ENCODE results near the gene FASTKD2. TPM values are rescaled to one million over a fixed set of nuclear protein-coding genes. Genes with fewer than 3 reads are reported as not detected.
"Not testable (repeated sequence)": the region's sequence is repeated elsewhere in the genome, so short reads cannot be mapped to it uniquely, and the experiment has no call there.

The FASTKD2 gene
- polyA plus RNA-seq, 1 donor, result 46.8 TPM

DNA sequence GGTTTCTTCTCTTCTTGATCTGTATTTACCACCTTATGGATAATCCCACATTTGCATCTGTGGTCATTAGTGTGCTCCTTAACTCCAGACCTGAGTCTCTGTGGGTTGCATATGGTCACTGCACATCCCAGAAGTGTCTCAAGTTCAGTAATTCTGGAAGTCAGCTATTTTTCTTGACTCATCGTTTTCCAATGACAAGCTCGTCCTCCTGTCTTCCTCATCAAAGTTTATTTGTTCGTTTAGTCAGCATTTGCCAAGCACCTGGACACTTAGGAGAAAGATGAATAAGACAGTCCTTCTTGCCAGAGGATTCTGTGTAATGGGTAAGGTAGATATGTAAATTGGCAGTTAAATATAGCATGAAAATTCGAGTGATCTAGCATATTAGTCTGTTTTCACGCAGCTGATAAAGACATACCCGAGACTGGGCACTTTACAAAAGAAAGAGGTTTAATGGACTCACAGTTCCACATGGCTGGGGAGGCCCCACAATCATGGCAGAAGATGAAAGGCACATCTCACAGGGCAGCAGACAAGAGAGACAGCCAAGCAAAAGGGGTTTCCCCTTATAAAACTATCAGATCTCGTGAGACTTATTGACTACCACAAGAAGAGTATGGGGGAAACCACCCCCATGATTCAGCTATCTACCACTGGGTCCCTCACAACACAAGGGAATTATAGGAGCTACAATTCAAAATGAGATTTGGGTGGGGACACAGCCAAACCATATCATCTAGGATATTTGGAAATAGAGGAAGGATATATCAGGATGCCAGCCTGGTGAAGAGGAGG lies 19.4 kb downstream of the FASTKD2 start:
- DNase-seq, result no peak

DNA sequence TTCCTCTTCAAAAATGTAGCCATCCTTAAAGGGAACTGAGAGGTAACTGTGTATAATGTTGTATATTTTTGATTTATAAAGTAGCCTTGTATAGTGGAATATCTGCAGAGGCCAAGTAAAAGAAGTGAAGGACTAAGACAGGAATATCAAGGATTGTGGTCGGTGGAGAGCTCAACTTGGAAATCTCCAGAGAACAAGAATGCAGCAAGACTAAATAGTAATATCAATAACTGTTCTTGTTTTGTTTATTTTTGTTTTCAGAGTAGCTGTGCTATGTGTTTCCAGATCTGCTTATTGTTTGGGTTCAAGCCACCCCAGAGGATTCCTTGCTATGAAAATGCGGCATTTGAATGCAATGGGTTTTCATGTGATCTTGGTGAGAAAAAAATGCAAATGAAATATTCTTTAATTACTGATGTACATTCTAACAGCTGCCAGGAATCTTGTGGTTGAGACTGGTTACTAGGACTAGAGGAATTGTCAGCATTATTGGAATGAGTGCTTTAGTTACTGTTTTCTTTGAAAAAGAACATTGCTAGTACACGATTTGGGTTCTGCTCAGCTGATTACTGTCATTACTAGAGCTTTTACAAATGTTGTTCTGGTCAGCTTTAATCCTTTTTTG lies 25.0 kb downstream of the FASTKD2 start:
- DNase-seq, result no peak

DNA sequence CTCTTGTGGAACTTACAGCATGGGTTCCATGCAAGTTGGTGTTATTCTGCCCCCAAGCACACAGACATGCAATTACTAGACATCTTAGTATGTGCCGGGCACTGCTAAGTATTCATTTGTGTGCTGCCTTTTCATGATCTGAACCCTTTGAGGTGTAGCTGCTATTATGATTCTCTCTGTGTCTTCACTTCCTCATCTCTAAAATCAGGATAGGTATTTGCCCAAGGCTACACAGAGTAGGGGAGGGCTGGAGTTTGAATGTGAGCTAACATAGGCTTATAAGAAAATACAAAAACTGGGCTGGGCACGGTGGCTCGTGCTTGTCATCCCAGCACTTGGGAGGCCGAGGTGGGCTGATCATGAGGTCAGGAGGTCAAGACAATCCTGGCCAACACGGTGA lies 27.2 kb downstream of the FASTKD2 start:
- DNase-seq, result no peak

GRCh38 chr2:206797376-206797775 lies 32.0 kb downstream of the FASTKD2 start:
- no peak for DNase-seq

- DNase-seq, result no peak
Observed at GRCh38 chr2:206798000-206798399, 32.6 kb downstream of the FASTKD2 start.

DNA sequence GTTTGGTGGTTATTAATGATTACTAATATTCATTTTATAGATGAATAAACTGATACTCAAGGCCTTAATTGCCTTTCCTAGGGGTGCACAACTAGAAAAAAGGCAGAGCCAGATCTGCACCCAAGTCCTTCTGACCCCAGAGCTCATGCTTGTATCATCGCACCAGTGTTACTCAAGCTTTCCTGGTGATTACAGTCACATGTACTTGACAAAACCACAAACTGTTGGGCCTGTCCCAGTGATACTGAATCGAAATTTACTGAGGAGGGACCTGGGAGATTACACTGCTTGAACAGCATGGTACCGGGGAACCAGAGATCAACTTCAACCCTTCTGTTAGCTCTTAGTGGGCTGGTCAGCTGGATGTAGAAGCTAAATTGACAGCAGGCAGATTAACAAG lies 33.7 kb downstream of the FASTKD2 start:
- DNase-seq, result no peak

DNA sequence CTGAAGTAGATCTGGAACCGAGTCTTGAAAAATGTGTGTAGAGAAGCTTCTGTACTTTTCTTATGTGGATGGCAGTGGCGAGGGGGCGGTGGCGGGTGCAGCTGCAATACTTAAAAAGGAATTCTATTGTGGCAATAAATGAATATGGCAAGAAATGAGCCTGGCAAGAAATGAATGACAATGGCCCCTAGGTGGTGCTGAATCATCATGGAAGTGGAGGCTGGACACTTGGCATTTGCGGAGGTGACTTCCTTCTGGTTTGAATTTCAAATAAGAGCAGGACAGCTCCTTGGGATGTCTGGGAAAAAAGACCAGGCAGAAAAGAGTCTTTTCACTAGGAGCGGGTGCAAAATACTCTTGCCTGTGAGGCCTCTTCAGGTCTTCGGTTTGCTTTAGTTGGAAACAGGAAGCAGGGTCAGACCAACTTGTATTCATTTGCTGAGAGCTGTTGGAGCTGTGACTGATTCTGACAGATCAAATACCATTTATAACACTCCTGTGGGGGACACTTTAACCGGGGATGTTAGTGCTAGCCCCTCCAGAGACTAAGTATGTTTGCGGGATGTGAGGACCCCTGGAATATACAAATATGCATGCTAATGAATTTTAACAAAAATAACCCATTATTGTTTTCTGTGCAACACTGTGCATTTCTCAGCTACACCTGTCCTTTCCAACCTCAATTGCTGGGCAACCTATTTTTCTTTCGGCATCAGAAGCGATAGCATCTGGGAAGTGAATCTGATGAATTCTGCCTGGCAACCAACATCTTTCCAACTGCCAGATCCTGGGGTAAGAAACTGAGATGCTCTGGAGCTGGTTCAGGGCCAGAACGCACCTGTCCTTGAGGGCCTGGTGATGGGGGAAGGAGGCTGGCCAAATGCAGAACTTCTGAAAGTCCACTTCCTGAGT lies 35.4 kb downstream of the FASTKD2 start:
- DNase-seq, result peak; percentile 77

- DNase-seq, result no peak
Observed at GRCh38 chr2:206801418-206802189, 36.2 kb downstream of the FASTKD2 start.

GRCh38 chr2:206802654-206803514 lies 37.5 kb downstream of the FASTKD2 start:
- no peak for DNase-seq

DNA sequence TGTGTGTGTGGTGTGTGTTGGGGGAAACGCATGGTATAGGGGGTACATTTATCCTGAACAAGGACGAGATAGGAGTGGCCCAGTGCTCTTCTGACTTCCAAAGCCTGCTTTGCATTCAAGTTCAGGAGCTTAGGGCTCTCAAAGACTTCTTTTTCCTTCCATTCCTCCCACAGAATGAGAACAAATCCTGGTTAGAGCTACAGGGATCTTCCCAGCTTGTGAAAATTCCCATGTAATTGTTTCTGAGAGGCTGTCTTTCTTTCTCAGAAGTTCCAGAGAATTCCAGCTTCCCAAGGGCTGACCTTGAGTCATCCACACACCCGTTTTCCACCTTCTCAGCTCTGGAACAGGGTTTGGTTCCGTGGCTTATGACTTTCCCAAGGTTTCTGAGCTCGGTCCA lies 38.9 kb downstream of the FASTKD2 start:
- DNase-seq, result no peak

DNA sequence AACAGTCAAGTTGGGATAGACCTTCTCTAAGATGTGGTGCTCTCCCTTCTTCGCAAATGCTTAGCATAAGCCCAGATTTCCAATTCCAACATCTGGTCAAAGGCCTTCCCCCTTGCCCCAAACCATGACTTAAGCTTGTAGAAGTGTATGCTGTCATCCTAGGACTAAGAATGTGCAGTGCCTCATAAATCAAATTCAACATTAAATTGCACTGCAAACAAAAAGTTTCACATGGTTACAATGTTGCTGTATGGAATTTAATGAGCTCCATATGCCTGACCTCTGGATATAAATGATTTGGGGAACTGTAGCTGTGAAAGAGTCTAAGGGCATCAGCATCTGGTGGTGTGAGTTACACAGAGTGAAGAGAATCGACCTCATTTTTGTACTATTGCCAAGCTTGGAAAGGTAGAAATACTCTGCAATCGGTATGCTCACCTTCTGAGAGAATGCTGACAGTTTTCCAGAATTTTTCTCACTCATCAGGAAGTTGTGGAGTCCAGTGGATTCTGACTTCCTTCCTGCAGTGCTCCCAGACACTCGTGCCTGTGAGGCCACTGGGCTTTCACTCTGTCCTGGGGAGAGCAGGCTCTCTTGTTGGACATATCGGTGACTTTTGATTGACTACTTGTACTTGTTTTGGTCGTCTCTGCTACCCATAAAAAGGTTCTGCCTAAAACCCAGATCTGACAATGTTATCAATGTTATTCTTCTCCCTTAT lies 40.6 kb downstream of the FASTKD2 start:
- DNase-seq, result peak; percentile 13

DNA sequence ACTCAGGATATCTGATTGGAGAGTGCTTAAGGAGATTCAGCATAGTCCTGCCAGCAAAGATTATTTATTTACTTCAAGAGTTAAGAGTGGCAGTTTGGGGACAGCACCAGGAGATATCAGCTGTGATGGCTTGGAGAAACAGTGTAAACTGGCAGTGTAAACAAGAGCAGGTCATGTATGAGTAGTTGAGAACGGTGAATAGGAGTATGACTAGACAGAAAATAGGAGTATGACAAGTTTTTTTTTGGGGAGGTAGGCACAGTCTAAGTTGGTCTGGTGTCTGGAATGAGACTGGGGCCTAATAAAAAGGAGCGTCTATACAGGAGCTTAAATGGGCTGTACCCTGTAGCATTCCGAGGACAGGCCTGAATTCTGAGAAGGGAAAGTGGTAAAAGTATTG lies 42.2 kb downstream of the FASTKD2 start:
- not testable (repeated sequence) for DNase-seq

GRCh38 chr2:206812471-206812870 lies 47.1 kb downstream of the FASTKD2 start:
- not testable (repeated sequence) for DNase-seq

DNA sequence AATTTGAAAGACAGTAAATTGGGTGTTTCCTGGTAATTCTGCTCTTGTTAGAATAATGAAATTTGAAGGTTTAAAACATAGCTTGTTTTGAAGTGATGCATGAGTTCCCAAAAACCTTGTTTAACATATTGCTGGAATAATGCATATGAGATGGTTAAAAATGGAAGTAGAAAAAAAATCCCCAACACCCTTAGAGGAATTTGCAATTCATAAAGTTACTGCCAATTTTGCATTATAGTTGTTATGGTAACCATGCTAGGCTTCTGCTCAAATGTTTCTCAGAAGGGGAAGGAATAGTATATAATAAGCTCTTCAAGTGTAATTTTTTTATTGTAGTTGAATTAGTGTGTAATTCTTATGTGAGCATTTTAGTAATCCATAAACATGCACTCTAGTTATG lies 49.1 kb downstream of the FASTKD2 start:
- DNase-seq, result no peak

DNA sequence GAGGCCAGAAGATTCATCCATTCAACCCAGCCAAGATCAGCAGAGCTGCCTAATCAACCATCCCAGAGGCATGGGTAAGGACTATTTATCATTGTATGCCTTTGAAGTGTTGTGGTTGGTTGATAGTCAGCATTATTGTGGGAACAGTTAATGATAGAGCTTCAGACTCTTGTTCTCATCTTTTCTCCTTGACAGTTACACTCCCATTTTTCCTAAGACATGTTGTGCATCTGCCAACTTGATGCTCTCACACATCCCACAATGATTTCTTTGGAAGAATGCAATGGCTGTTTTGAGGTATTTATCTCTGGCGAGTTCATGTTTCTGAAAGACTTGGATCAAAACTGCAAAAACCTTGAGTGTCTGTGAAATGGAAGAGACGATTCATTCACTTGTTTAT lies 55.4 kb downstream of the FASTKD2 start:
- no peak for DNase-seq

GRCh38 chr2:206823178-206823577 lies 57.8 kb downstream of the FASTKD2 start:
- DNase-seq, result no peak

DNA sequence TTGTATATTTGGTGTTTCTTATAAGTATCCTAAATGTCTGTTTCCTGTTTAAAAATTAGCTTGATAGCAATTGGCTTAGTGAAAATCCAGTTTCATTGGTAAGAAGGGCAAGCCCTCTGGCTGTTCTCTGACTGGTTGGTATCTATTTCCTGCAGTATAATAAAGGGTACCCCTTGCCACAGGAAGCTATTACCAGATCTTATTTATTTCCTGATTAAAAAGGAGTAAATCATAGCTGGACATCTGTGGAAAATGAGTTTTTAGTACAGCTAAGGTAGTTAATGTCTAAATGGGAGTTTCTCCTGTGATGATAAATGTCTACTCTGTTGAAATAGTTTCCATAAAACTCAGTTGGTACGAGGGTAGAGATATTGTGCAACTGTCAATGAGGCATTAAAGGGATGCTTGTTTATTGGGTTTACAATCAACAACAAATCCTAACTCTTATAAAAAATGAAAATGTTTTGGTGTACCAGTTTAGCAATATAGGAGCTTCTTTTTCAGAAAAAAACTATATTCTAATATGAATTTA lies 58.7 kb downstream of the FASTKD2 start:
- no peak for DNase-seq

DNA sequence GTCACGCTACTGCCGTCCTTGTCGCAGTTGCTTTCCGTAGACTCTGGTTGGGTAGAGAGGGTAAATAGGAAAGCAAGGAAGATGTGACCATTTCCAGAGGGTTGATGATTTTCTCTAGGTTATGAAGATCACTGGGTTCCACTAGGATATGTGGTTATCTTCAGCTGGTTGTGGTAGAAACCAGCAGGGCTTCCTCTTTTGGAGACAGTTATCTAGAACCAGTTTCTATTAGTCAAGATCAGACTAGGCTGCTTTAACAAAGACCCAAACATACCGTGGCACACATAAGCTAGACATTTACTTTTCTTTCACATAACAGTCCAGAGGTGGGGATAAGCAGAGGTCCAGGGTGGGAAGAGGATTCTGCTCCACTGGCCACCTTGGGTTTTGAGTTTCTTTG lies 59.6 kb downstream of the FASTKD2 start:
- DNase-seq, result no peak

DNA sequence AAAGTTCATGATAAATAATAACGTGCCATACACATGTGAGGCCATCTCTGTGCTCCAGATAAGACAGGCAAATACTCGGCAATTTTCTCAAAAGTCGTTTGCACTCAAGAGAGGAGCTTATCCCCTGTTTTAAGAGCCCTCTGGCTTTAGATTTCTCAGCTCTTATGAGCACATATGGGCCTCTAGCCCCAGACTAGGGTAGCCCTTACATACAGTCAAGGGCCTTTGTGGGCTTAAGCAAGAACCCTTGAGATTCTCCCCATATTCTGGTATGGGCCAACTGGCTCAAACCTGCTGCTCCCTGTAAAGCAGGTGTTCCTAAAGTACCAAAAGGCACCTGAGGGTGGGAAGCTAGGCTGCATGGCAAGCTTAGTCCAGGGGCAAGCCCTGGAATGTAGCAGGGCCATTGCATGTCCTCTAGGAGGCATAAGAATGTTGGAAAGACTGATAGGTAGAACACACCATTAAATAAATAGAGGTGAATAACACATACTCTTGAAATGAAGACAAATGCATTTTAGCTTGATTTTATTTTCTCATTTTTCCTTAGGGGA lies 66.1 kb downstream of the FASTKD2 start:
- no peak for DNase-seq

DNA sequence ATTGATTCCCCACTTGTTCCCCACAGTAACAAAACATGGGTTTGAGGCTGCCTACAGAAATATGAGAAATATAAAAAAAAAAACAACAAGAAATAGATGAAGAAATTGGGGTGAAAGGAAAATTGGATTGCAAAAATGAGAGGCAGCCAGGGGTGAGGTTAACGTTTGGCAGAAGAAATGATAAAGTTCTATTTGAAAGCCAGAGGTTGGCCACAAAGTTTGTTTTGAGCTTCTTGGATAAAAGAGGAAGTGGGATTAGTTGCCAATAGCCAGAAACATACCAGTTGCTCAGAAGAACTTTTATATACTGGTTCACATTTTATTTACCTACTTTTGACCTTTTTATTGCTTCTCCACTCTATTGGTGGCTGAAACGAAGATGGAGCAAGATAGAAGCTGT lies 67.5 kb downstream of the FASTKD2 start:
- no peak for DNase-seq
